Ectodermal cell (in vitro differentiated cells): ENCODE results near the gene FOXK2.
"Not testable (repeated sequence)": the region's sequence is repeated elsewhere in the genome, so short reads cannot be mapped to it uniquely, and the experiment has no call there.

Experiments used
- H3K27ac ChIP-seq: 2 replicates; pipeline ENCODE4 v1.7.0; 2013; ENCODE audit warnings: mild to moderate bottlenecking, low read depth, low read length; ENCODE audit not compliant: insufficient read depth, poor library complexity, severe bottlenecking
- H3K27me3 ChIP-seq: 2 replicates; pipeline ENCODE4 v1.7.0; 2013; ENCODE audit warnings: mild to moderate bottlenecking, low read length; ENCODE audit not compliant: insufficient read depth, control insufficient read depth, poor library complexity, severe bottlenecking
- H3K36me3 ChIP-seq: one replicate; pipeline ENCODE4 v1.7.0; 2013; ENCODE audit warnings: low read length; ENCODE audit not compliant: control insufficient read depth, insufficient read depth
- H3K4me1 ChIP-seq: one replicate; pipeline ENCODE4 v1.7.0; 2013; ENCODE audit warnings: low read length; ENCODE audit not compliant: control insufficient read depth, insufficient read depth
- H3K4me3 ChIP-seq: 2 replicates; pipeline ENCODE4 v1.7.0; 2013; ENCODE audit warnings: low read depth, low read length, control low read depth; ENCODE audit not compliant: insufficient read depth
- H3K9me3 ChIP-seq: 2 replicates; pipeline ENCODE4 v1.7.0; 2013; ENCODE audit warnings: mild to moderate bottlenecking, low read length, moderate library complexity; ENCODE audit not compliant: control insufficient read depth
- WGBS, 2 experiments: methylation state at CpG; one replicate each; pipeline ENCODE4 v1.1.7; 2013; ENCODE audit warnings: missing lambda C conversion rate in 2 of 2; 5-methylcytosine and 5-hydroxymethylcytosine counted together

The FOXK2 gene

GRCh38 chr17:82507631-82508175, 11.8 kb upstream of the FOXK2 start:
- no peaks in the 10 kb centered on the region for H3K27me3 ChIP-seq
- 89 to 91% methylated on average over 7 of the region's 7 CpGs for WGBS, 2 experiments
- no peaks in the 10 kb centered on the region for H3K9me3 ChIP-seq

GRCh38 chr17:82511642-82512041, 7.9 kb upstream of the FOXK2 start:
- whole genome bisulfite sequencing, 2 experiments, result 89 to 94% methylated on average over 5 of the region's 5 CpGs
- H3K4me3 ChIP-seq, H3K36me3 ChIP-seq, H3K27ac ChIP-seq, H3K4me1 ChIP-seq, H3K9me3 ChIP-seq, H3K27me3 ChIP-seq: not testable (repeated sequence)

More at GRCh38 chr17:82507631-82508175, 11.8 kb upstream of the FOXK2 start:
- Histone ChIP-seq H3K36me3 (no peaks in the 10 kb centered on the region), H3K4me3 (no peak overlapping the region), H3K4me1 (no peaks in the 10 kb centered on the region), H3K27ac (no peak overlapping the region)

- H3K9me3 ChIP-seq, H3K4me1 ChIP-seq, H3K27me3 ChIP-seq, H3K27ac ChIP-seq, H3K4me3 ChIP-seq, H3K36me3 ChIP-seq: not testable (repeated sequence)
- 87 to 88% methylated on average over 10 of the region's 10 CpGs for WGBS, 2 experiments
Observed at GRCh38 chr17:82513864-82514263, 5.7 kb upstream of the FOXK2 start.

GRCh38 chr17:82517230-82517865, 2.2 kb upstream of the FOXK2 start:
- WGBS, 2 experiments, result 93% methylated on average over 10 of the region's 10 CpGs
- Histone ChIP-seq H3K36me3 (no peaks in the 10 kb centered on the region), H3K27me3 (no peaks in the 10 kb centered on the region), H3K9me3 (no peaks in the 10 kb centered on the region), H3K27ac (no peak overlapping the region), H3K4me1 (no peaks in the 10 kb centered on the region), H3K4me3 (no peak overlapping the region)

- H3K4me3 ChIP-seq, result peak overlapping the region; percentile 66
- no peaks in the 10 kb centered on the region for H3K4me1 ChIP-seq
- H3K27ac ChIP-seq, result no peak overlapping the region
- H3K9me3 ChIP-seq, result no peaks in the 10 kb centered on the region
- no peaks in the 10 kb centered on the region for H3K36me3 ChIP-seq
- WGBS, 2 experiments, result 1% methylated on average over 94 of the region's 94 CpGs
- no peaks in the 10 kb centered on the region for H3K27me3 ChIP-seq
Observed at GRCh38 chr17:82519971-82520903, 705 bp downstream of the FOXK2 start.

GRCh38 chr17:82524540-82524939, 5.0 kb downstream of the FOXK2 start:
- Histone ChIP-seq H3K27ac (no peak overlapping the region), H3K4me3 (no peak overlapping the region)
- WGBS, 2 experiments, result 90 to 93% methylated on average over 4 of the region's 4 CpGs

GRCh38 chr17:82525712-82526111, 6.2 kb downstream of the FOXK2 start:
- 95 to 97% methylated on average over 4 of the region's 4 CpGs for WGBS, 2 experiments
- Histone ChIP-seq H3K36me3 (no peaks in the 10 kb centered on the region), H3K4me1 (no peaks in the 10 kb centered on the region), H3K27me3 (no peaks in the 10 kb centered on the region), H3K27ac (no peak overlapping the region), H3K4me3 (no peak overlapping the region), H3K9me3 (no peaks in the 10 kb centered on the region)

More at GRCh38 chr17:82524540-82524939, 5.0 kb downstream of the FOXK2 start:
- Histone ChIP-seq H3K9me3 (no peaks in the 10 kb centered on the region), H3K4me1 (no peaks in the 10 kb centered on the region), H3K27me3 (no peaks in the 10 kb centered on the region), H3K36me3 (no peaks in the 10 kb centered on the region)

GRCh38 chr17:82527898-82528297, 8.4 kb downstream of the FOXK2 start:
- Histone ChIP-seq H3K36me3 (no peaks in the 10 kb centered on the region), H3K4me3 (no peak overlapping the region), H3K27me3 (no peaks in the 10 kb centered on the region), H3K27ac (no peak overlapping the region), H3K9me3 (no peaks in the 10 kb centered on the region), H3K4me1 (no peaks in the 10 kb centered on the region)
- 94 to 98% methylated on average over 8 of the region's 8 CpGs for WGBS, 2 experiments

- WGBS, 2 experiments, result 84 to 87% methylated on average over 17 of the region's 17 CpGs
- no peak overlapping the region for H3K4me3 ChIP-seq
- no peak overlapping the region for H3K27ac ChIP-seq
- H3K36me3 ChIP-seq, result no peaks in the 10 kb centered on the region
- H3K9me3 ChIP-seq, result no peaks in the 10 kb centered on the region
- H3K27me3 ChIP-seq, result no peaks in the 10 kb centered on the region
- no peaks in the 10 kb centered on the region for H3K4me1 ChIP-seq
Observed at GRCh38 chr17:82528484-82529265, 9.1 kb downstream of the FOXK2 start.

GRCh38 chr17:82529914-82530300, 10.4 kb downstream of the FOXK2 start:
- 94% methylated on average over 9 of the region's 9 CpGs for WGBS, 2 experiments
- no peaks in the 10 kb centered on the region for H3K9me3 ChIP-seq
- H3K27ac ChIP-seq, result peak overlapping the region; percentile 60
- no peak overlapping the region for H3K4me3 ChIP-seq
- H3K4me1 ChIP-seq, result no peaks in the 10 kb centered on the region
- no peaks in the 10 kb centered on the region for H3K36me3 ChIP-seq
- H3K27me3 ChIP-seq, result no peaks in the 10 kb centered on the region
